Choroid plexus epithelial cell (primary cell): ENCODE data around the gene PCGF3.
"Not testable (repeated sequence)": the region's sequence is repeated elsewhere in the genome, so short reads cannot be mapped to it uniquely, and the experiment has no call there.

Experiments used
- DNase-seq: peaks from one replicate; pipeline ENCODE4 v3.0.0-alpha.2; 2010; ENCODE audit warnings: low read depth
- H3K4me3 ChIP-seq: 2 replicates; pipeline ENCODE4 v1.5.1; 2011; ENCODE audit warnings: low read depth, mild to moderate bottlenecking, control low read depth, low read length, moderate library complexity
- TF ChIP-seq, protein P1 (sequence below): conservative IDR thresholded peaks from 2 replicates; pipeline ENCODE4 v1.5.1; 2011; ENCODE audit warnings: low read depth, mild to moderate bottlenecking, control low read depth, inconsistent platforms, low read length, moderate library complexity

PCGF3 gene

DNA sequence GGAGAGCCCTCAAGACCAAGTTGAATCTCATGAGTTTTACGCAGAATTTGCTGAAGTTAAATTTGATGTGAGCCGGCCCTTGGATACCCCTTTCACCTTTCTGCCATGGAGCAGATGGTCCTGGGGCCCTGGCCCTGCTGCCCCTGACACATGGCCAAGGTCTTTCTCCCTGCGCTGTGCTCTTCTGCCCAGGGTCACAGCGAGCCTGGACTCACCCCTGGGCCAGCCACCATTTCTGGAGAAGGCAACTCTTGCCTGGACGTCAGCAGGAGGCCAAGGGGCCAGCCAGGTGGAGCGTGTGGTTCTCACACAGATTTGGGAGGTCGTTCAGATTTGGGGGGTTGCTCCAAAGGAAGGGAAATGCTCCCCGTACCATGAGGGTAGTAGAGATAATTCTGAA lies 30.0 kb downstream of the PCGF3 start:
- no peak for DNase-seq
- no peak overlapping the region for H3K4me3 ChIP-seq
- TF ChIP-seq, protein P1, sequence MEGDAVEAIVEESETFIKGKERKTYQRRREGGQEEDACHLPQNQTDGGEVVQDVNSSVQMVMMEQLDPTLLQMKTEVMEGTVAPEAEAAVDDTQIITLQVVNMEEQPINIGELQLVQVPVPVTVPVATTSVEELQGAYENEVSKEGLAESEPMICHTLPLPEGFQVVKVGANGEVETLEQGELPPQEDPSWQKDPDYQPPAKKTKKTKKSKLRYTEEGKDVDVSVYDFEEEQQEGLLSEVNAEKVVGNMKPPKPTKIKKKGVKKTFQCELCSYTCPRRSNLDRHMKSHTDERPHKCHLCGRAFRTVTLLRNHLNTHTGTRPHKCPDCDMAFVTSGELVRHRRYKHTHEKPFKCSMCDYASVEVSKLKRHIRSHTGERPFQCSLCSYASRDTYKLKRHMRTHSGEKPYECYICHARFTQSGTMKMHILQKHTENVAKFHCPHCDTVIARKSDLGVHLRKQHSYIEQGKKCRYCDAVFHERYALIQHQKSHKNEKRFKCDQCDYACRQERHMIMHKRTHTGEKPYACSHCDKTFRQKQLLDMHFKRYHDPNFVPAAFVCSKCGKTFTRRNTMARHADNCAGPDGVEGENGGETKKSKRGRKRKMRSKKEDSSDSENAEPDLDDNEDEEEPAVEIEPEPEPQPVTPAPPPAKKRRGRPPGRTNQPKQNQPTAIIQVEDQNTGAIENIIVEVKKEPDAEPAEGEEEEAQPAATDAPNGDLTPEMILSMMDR: no peak

DNA sequence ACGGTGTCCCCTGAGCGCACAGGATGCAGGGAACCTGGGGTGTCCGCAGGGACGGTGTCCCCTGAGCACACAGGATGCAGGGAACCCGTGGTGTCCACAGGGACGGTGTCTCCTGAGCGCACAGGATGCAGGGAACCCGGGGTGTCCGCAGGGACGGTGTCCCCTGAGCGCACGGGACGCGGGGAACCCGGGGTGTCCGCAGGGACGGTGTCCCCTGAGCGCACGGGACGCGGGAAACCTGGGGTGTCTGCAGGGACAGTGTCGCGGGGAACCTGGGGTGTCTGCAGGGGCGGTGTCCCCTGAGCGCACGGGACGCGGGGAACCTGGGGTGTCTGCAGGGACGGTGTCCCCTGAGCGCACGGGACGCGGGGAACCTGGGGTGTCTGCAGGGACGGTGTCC lies 30.9 kb downstream of the PCGF3 start:
- not testable (repeated sequence) for H3K4me3 ChIP-seq, DNase-seq

DNA sequence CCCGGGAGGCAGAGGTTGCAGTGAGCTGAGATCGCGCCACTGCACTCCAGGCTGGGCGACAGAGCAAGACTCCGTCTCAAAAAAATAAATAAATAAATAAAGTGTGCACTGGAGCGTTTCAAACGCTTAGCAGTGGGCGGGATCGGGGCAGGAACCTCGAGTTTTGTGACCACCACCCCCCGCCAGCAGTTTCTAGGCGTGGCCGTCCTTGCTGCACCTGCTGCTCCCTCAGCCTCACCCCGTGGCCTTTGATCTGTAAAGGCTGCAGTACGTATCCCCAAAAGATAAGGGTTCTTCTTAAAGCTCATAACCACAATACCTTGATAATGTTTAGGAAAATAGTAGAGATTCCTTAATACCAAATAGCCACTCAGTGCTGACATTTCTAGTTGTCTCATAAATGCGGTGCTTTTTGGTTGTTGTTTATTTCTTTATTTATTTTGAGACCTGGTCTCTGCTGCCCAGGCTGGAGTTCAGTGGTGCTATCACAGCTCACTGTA lies 33.2 kb downstream of the PCGF3 start:
- TF ChIP-seq, protein P1: no peak
- no peak overlapping the region for H3K4me3 ChIP-seq
- no peak for DNase-seq

DNA sequence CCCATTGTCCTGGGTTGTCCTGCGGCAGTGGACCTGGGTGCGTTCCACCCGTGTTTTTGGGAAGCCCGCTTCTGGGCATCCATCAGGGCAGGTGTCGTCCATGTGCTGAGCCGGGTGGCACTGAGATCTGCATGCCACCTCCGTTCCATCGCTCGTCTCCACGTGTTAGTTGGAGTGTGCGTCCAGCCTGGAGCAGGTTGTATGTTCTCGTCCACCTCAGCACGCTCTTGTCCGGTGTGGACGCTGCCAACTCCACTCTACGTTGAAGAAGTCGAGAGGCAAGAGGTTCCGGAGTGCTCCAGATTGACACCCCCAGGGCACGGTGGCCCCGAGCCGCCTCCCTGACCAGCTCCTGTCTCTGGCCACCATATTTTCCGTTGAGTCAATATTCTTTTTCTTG lies 33.9 kb downstream of the PCGF3 start:
- H3K4me3 ChIP-seq: no peak overlapping the region
- DNase-seq: no peak
- TF ChIP-seq, protein P1: no peak

DNA sequence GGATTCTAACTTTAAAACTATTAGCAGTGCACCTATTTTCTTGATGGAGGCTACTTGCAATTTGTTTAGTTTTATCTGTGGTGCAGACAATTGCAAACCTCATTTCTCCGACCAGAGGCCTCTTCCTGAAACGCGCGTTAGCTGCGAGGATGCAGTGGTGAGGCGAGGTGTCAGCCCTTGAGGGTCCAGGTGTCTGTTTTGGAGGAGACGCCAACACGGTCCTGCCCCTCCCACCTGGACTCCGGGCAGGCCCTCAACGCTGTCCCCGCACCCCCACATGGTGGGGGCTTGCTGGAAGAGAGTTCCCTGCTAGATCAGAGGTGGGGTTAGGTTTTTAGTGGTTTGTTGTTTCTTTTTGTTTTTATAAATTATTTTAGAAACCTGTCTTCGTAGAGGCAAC lies 34.4 kb downstream of the PCGF3 start:
- TF ChIP-seq, protein P1: no peak
- no peak for DNase-seq
- H3K4me3 ChIP-seq: no peak overlapping the region

DNA sequence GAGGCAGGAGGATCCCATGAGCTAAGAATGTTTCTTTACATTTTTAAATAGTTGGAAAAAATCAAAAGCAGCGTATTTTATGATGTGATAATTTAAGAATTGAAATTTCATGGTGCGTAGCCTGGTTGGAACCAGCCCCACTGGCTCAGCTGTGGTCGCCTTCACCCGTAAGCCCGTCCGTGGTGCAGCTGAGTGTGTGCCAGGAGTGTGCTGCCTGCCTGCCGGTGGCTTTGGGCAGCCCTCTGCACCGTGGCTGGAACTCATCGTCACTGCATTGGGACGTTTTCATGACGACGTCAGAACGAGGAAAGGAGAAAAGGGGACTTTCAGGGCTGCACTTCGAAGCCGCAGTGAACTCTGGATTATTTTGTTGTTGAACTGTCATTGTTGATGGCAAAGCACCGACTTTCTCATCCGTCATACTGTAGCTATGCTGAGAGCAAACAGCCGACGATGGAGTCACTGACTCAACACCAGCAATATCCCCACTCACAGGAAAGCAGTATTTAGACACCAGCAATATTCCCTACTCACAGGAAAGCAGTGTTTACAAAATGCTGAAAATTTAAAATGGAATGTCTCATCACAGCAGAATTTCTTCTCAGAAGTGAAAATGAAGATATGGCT lies 35.1 kb downstream of the PCGF3 start:
- TF ChIP-seq, protein P1: no peak

DNA sequence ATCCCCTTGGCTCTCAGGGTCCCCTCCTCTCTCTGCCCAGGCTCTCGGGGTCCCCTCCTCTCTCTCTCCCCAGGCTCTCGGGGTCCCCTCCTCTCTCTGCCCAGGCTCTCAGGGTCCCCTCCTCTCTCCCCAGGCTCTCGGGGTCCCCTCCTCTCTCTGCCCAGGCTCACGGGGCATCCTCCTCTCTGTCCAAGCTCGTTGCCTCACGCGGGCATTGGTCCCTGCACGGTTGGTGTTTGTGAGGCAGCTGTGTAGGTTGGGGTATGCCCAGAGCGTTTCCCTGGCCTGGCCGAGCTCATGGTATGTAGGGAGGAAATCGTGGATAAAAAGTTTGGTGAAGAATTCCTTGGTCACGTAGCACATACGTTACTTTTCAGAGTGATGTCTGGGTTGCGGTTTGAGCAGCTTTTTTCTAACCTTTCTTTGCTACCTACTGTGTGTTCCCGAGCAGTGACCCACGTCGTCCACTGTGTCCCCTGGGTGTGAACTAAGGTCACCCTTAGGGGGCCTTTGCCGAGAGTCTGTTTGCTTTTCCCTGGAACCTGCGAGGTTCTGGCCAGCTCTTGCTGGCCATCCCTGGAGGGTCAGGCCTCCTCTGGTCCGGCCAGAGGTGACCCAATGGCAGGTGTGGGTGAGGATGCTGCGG lies 36.6 kb downstream of the PCGF3 start:
- TF ChIP-seq, protein P1: no peak
- H3K4me3 ChIP-seq: no peak overlapping the region
- no peak for DNase-seq

More for the DNA sequence above, 35.1 kb downstream of the PCGF3 start:
- no peak overlapping the region for H3K4me3 ChIP-seq
- DNase-seq: no peak
